ENCODE measurements around the gene KRT5. TPM values are rescaled to one million over a fixed set of nuclear protein-coding genes. Genes with fewer than 3 reads are reported as not detected.
"Not testable (repeated sequence)": the region's sequence is repeated elsewhere in the genome, so short reads cannot be mapped to it uniquely, and the experiment has no call there.

The KRT5 gene
- total RNA-seq, 1 donor: not detected

DNA sequence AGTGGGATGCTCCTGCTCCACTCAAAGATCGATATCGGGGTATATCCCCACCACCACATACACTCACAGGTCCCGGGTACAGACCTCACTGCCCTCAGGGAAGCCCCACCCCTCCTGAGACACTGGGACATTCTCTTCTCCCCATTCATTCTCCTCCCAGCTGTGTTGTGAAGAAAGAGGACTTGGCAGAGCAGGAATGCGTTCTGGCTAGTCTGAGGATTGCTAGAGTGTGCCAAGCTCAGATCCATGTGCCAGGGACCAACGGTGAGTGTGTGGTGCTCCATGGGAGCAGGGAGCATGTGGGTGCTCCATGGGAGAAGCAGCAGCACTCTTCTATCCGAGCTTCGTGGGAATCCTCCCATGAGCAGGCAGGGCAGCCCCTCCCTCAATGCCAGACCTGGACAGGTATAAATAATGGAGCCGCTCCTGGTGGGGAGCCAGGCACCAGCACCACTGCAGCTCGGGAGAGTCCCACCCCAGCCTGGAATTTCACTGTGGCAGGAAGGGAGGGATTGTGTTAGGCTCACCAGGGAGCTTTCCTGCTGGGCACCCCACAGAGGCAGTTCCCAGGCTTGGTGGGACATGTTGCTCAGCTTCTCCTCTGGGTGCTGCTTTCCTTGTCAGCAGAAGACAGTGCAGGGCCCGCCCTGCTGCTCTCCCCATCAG is 2.3 kb upstream of the KRT5 start:
- DNase-seq (ENCODE audit: low read depth in 2 of 3, low spot score in 2 of 3): no peak

DNA sequence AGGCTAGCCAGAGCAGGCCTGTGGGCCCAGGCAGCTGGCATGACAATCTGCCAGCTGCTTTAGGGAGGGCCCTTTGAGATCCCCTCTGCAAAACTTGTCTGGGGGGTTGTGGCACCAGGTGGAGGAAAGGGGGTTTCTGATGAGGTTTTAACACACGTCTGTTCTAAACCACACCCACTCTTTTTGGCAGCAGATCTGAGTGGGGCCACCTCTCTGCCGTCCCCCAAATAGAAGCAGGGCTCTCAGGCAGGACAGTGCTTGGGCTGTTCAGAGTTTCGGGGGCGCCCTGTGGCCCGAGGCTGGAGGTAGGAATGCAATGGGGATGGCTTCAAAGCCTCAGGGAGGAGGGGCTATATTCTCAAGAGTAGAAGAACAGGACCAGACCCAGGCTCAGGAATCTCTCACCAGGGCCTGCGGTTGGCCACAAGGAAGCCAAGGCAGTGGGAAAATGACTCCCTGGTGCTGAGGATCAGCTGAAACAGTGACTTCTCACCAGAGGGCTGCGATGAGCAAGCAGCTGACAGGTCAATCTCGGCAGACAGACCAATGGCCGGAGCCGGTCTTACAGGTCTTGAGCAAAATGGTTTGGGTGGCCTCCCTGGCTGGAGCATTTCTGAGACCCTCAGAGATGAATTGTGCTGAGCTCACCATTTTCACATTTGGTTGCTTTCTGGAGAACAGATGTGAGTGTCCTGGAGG is 1.5 kb upstream of the KRT5 start:
- DNase-seq (ENCODE audit: low read depth in 2 of 3, low spot score in 2 of 3): no peak

DNA sequence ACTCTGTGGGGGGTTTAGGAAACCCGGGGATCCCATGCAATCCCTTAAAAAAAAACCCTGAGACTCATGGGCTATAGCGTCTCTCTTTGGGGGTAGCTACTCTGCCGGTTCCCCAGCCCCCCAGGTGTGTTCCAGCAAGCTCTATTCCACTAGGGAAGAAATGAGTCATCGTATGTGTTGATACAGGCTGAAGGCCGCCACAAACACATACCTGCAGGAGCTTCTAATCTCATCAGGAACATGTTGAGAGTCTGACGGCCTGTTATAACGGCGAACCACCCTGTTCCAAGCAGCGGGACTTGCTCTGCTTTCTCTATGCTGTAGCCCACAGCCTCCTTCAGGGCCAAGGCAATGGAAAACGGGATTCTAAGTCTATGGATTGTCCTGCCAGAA is 977 bp upstream of the KRT5 start:
- no peak for DNase-seq (ENCODE audit: low read depth in 2 of 3, low spot score in 2 of 3)

DNA sequence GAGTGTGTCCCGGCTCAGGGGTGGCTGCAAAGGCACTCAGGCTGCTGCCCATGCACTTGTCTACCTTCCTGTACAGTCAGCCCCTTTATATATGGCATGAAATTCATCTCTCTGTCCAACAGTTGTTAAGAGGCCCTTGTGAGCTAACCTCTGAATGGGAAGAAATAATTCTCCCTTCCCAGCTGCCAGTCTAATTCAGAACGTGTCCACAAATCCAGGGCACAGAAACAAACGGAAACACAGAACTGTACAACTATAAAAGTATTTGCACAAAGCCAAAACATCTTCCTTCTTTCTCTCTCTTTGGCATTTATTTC is 849 bp downstream of the KRT5 start:
- no peak for DNase-seq (ENCODE audit: low read depth in 2 of 3, low spot score in 2 of 3)

DNA sequence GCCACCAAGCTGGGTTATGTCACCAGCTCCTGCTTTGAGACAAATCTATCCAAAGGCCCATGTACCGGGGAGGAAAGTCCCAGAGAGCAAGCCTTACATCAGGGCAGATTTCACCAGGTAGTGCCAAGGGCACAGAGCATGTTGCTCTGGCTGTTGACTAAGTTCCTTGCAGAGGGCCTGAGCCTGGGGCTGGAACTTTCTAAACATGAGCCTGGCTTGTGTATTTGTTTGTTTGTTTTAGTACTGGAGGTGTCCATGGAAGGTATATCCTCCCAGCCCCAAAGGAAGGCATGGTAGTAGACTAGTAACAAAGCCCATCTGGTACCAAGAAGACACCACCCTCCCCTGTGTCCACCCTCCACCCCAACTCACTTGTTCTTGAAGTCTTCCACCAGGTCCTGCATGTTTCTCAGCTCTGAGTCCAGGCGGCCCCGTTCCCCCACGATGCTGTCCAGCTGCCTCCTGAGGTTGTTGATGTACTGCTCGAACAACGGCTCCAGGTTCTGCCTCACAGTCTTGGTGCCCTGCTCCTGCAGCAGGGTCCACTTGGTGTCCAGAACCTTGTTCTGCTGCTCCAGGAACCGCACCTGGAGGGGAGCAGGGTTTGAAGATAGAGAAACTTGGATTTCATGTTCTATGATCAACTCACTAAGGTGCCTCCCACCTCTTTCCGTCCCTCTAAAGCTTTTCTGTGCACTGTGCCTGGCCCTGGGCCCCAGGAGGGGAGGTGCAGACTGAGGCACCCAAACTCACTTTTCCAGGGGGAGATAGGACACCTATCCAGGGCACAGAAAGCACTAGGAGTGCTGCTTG is 1.4 kb downstream of the KRT5 start:
- DNase-seq (ENCODE audit: low read depth in 2 of 3, low spot score in 2 of 3): no peak

DNA sequence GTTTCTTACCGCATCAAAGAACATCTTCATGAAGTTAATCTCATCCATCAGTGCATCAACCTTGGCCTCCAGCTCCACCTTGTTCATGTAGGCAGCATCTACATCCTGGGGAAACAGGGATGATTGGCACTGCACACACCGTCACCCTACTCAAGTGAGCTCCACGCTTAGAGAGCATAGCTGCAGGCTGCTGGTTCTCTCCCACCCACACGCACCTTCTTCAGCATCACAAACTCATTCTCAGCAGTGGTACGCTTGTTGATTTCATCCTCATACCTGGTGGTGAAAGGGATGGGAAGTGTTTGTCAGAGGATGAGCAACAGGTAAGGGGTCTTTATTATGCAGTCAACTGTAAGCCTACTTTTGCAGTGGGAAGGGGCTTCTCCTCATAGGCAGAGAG is 2.3 kb downstream of the KRT5 start:
- DNase-seq (ENCODE audit: low read depth in 2 of 3, low spot score in 2 of 3): no peak

DNA sequence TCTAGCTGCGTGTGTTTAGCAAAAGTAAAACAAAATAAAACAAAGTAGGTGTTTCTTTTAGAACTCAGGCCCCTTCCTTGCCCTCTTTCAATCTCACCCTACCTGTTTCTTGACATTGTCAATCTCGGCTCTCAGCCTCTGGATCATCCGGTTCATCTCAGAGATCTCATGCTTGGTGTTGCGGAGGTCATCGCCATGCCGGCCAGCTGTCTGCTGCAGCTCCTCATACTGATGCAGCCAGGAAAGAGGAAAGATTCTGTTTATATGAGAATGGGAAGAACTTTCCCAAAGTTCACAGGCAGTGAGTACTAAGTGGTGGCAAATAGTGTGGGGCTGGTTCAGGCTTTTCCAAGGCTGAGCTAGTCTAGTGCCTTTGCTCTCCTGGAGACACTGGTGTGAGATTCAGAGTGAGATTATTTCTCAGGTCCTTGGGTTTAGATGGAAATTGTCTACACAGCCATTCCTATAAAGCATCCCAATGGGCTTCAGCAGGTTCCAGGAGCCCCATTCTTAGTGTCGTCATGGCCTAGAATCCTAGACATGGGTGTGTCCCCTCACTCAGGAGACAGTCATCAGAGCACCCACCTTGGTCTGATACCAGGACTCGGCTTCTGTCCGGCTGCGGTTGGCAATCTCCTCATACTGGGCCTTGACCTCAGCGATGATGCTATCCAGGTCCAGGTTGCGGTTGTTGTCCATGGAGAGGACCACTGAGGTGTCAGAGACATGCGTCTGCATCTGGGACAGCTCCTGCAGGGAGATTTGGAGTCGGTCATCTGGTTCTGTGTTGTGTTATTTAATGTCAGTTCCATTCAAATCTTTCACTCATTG is 3.0 kb downstream of the KRT5 start:
- no peak for DNase-seq (ENCODE audit: low read depth in 2 of 3, low spot score in 2 of 3)

DNA sequence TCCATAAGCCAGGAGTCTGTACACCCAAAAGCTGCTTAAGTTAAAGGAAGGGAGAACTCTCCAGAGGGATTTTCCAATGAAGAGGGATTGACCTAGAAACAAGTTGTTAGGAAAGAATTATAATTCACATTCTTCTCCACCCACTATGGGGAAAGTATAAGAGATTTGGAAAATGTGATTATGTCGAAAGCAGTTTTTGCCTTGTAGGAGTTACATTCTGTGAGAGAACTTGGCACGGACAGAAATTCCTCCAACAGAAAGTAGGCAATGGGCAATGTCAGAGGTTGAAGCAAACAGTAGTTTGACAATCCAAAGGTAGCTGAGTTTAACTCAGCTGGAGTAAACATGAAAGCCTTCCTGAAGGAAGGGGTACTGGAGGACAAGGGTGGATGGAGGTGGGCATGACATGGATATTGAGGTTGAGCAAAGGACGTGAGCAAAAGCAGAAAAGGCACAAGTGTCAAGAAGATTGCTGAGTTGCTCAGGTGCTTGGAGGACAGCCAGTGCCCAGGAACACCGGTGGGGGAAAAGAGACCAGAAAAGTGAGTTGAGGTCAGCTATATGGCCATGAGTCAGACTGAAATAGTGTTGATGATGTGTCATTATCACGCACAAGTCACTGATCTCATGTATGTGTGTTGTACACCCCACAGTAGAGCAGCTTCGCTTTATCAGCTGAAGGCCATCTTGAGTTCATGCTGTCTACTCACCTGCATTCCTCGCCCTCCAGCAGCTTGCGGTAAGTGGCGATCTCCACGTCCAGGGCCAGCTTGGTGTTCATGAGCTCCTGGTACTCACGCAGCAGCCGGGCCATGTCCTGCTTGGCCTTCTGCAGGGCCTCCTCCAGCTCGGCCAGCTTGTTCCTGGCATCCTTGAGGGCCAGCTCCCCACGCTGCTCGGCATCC is 4.0 kb downstream of the KRT5 start:
- DNase-seq (ENCODE audit: low read depth in 2 of 3, low spot score in 2 of 3): no peak

DNA sequence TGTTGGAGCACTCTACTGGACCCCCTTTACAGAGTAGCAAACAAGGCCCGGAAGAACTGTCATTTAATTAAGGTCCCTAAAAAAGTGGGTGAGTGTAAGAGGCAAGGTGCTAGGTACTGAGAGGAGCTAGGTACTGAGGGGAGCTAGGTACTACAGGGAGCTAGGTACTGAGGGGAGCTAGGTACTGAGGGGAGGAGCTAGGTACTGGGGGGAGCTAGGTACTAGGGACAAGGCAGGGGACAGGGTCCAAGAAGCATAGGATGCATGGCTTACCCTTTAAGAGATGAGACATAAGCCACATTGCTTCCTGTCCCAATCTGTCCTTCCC is 4.9 kb downstream of the KRT5 start:
- DNase-seq (ENCODE audit: low read depth in 2 of 3, low spot score in 2 of 3): no peak

DNA sequence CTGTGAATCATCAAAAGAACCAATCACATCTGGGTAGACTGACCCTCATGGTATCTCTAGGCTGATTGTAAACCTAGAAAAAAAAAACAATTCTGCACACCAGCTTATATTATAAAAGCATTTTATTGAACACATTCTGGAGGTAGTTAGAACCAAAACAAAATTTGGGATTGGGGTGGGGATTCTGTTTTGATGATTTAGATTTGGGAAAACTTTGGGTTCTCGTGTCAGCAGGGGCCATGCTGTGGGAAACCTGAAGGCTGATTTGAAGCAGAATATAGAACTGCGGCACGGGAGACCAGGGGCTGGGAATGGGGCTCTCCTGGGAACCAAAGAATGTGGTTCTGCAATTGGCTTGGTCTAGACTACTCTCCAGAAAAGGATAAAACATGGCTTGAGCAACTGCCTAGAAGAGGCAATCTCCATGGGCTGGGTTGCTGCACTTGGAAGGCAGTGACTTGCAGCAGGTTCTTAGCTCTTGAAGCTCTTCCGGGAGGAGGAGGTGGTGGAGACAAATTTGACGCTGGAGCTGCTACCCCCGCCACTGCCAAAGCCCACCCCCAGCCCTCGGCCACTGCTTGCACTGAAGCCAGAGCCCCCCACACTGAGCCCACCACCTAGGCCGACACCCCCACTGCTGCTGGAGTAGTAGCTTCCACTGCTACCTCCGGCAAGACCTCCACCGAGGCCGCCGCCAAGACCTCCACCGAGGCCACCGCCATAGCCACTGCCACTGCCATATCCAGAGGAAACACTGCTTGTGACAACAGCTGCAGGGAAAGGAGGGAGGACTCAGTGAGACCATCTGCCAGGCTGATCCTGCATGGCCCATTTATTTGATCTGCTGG is 5.5 kb downstream of the KRT5 start:
- DNase-seq (ENCODE audit: low read depth in 2 of 3, low spot score in 2 of 3): no peak

DNA sequence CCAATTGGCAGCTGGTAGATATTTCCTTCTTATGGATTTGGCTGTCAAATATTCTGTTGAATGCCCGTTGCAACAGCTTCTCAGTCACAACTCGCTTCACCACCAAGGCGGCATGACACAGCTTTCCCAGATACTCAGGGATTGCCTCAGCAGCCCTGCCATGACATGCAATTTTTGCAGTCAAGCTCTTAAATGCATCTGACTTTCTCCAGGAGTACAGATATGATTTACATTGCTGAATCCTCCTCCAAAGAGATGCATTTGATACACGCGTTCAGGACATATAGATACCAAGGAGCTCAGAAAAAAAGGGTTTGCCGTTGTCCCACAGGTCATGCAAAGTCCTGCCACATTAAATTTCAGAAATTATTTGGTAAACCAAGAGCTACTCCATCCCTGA is 6.5 kb downstream of the KRT5 start:
- no peak for DNase-seq (ENCODE audit: low read depth in 2 of 3, low spot score in 2 of 3)

DNA sequence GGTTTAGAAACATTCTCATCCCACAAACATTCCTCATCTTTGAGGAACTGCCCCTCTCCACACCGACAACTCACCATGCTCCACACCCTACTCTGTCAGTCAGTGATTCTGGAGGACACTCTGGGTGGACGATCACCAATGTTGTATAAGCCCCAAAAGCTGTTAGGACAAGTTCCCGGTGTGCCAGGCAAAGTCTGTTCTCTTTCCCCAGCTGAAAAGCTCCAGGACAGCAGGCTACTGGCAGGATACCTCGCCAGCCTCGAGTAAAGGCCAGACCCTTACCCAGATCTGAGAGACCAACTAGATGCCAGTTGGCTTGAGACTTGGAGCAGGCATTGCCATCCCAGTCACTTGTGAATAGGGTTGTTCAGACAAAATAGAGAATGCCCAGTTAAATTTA is 12.0 kb downstream of the KRT5 start:
- DNase-seq (ENCODE audit: low read depth in 2 of 3, low spot score in 2 of 3): no peak

DNA sequence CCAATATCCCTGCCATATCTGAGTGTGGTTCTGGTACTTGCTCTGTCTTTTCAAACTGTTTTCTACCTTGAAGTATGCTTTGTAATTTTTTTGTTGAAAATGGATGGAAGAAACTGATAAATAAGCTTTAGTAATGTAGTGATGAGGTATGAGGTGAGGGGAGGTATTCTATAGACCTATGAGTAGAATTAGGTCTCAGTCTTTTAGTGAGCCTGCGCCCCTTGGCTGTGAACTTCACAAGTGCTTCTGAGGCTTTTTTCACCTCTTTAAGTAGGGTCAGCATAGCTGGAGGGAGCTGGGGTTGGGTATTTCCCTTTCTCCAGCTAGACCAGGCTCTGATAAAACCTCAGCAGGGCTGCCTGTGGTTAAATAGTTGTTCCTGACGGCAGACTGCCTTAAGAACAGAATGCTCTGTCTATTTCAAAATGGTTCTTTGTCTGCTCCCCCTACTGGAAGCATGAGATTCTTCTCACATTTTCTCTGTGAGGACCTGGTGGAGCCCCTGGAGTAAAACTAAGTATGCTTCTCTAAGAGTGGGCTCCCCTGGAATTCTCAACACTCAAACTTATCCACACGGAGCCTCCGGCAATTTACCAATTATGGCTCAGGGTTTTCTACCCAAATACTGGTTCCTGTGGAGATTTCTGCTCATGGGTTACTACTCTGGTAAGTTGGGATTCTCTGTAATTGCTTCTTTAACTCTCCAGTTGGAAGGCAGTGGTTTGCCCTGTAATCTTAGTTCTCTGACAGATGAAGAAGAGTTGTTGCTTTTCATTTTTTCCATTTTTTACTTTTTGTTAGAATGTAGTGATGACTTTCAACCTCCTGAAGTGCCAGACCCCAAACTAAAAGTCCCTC is 13.1 kb downstream of the KRT5 start:
- DNase-seq (ENCODE audit: low read depth in 2 of 3, low spot score in 2 of 3): peak in 2 of 3 donors; percentile 65 to 82

DNA sequence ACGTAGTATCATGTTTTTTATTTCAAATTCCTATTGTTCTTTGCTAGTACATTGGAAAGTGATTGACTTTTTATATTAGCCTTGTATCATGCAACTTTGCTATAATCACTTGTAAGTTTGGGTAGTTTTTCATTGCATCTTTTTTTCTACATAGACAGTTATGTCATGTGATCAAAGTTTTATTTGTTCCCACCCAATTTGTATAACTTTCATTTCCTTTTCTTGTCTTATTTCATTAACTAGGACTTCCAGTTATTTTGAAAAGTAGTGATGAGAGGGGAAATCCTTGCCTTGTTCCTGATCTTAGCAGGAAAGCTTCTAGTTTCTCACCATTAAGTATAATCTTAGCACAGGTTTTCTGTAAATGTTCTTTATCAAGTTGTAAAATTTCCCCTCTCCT is 17.3 kb downstream of the KRT5 start:
- DNase-seq (ENCODE audit: low read depth in 2 of 3, low spot score in 2 of 3): no peak

DNA sequence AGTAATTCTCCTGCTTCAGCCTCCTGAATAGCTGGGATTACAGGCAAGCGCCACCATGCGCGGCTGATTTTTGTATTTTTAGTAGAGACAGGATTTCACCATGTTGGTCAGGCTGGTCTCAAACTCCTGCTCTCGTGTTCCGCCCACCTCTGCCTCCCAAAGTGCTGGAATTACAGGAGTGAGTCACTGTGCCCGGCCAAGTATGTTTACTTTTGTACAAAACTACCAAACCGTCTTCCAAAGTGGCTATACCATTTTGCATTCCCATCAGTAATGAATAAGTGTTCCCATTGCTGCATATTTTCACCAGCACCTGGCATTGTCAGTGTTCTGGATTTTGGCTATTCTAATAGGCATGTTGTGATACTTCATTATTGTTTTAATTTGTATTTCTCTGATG is 18.7 kb downstream of the KRT5 start:
- DNase-seq (ENCODE audit: low read depth in 2 of 3, low spot score in 2 of 3): no peak

DNA sequence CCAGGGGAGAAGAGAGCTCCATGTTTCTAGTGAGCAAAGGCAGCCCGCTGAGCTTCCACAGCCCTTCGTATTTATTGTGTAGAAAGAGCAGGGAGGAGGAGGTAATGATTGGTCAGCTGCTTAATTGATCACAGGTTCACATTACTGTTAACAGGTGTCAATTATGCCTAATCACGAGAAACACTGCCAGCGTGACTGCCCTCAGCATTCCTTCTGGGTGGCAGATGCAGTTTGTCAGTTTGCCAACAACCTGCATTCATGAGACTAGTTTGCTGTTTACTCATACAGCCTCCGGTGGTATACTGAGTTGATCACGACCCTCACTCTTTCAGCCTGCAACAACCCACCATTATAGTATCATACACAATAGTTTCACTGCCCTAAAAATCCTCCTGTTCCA is 19.6 kb downstream of the KRT5 start:
- not testable (repeated sequence) for DNase-seq (ENCODE audit: low read depth in 2 of 3, low spot score in 2 of 3)

DNA sequence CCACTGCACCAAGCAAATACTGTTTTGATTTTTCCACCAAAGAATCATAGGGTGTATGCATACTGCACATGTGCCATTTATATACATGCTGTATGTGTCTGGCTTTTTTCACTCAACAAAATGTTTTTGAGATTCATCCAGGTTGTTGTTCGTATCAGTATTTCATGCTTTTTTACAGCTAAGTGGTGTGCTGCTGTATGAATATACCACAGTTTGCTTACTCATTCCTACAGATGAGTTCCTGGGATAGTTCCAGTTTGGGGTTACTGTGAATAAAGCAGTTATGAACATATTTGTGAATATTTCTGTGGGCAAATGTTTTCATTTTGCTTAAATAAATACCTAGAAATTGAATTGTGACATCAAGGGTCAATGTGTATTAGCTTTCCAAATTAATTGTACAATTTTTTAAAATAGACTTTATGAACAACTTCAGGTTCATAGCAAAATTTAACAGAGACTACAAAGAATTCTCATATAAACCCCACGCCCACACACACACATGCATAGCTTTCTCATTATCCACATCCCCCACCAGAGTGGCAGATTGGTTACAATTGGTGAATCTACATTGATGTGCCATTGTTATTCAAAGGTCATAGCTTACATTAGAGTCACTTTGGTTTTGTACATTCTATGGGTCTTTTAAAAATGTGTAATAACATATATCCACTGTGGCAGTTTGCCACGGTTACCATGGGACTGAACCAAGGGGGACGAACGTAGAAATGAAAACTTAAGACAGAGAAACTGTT is 20.2 kb downstream of the KRT5 start:
- DNase-seq (ENCODE audit: low read depth in 2 of 3, low spot score in 2 of 3): no peak

DNA sequence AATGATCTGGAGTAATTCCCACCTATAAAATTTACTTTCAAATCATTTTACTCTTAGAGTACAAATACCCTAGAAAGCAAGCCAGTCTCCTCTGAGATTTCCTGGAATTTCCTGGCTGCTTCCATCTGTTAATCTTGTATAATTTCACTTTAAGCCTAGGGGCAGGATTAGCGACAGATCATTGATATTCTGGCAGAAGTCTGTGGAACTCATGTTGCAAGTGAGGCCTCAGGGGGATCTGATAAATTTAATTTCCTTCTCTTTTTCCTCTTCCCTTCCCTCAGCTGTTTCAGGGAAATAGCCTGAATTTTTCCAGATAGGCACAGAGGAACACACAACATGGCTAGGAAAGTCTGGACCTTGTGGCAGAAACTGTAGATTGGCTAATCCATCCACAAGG is 21.2 kb downstream of the KRT5 start:
- DNase-seq (ENCODE audit: low read depth in 2 of 3, low spot score in 2 of 3): no peak
